HEK293T (cell line): ENCODE results near the gene SCAMP4.

Source experiments
- BHLHE40 ChIP-seq: fragments of 450-650 bp; IDR thresholded peaks from 2 replicates; pipeline ENCODE4 v1.6.1; 2016; ENCODE audit warnings: mild to moderate bottlenecking, moderate library complexity, borderline replicate concordance
- FOXM1 ChIP-seq: fragments of 450-650 bp; IDR thresholded peaks from 2 replicates; pipeline ENCODE4 v1.6.1; 2017; ENCODE audit warnings: mild to moderate bottlenecking, borderline replicate concordance
- L3MBTL2 ChIP-seq: fragments of 450-650 bp; conservative IDR thresholded peaks from 2 replicates; pipeline ENCODE4 v1.6.1; 2016; ENCODE audit warnings: mild to moderate bottlenecking
- SP1 ChIP-seq: fragments of 450-650 bp; IDR thresholded peaks from 2 replicates; pipeline ENCODE4 v1.6.1; 2017

GRCh38 chr19:1913781-1914577, 8.8 kb downstream of the SCAMP4 start:
- TF ChIP-seq FOXM1 = no peak
- TF ChIP-seq SP1 = no peak
- no peak for TF ChIP-seq BHLHE40
- no peak for TF ChIP-seq L3MBTL2
